COLO829 (cell line): ENCODE measurements around the gene ZBTB45.

Experiments used
- DNase-seq: peaks from one replicate; pipeline ENCODE4 v3.0.0; 2012; ENCODE audit warnings: low spot score

ZBTB45 gene

DNA sequence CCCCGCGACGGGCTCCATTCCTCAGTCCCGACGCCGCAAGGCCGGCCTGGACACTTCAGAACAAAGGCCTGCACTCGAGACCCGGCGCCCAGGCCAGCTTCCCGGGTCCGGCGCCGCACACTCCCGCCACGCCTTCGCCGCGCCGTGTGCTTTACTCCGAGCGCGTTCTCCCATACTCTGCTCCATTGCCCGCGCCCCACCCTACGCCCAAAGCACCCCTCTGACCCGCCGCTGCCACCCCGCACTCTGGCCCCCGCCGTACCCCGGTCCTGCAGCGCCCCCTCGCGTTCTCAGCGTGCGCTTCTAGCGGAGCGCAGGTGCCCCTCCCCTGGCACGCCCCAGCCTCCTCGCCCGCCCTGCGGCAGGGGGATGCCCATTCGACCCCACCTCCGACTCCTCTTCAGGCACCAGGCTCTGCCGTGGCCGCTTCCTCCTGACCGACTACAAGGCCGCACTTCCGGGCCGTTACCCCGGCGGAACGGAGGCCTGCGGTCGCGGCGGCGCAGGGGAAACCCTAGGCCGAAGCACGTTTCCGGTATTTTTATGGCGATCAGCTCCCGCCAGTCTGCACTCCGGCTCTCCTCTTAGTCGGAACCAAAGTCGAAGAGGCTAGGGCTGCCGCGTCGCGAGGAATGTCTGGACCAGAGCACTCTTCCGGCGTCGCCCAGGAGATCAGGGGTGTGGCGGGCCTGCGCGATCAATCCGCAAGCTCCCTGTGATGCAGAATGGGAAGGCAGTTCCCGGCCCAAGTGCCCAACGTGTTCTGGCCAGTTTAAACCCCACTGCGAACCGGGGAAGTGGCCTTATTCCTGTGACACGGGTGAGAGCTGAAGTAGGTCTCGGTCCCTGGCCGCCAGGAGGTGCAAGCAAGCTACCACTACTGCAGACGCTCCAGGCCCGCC is at the start of gene ZBTB45:
Gene ZBTB45 (minus strand): TSS at position 456 of the 902 bp plus-strand sequence. CDS start 2,137 bp downstream, outside the sequence.
- DNase-seq = peak; percentile 94

DNA sequence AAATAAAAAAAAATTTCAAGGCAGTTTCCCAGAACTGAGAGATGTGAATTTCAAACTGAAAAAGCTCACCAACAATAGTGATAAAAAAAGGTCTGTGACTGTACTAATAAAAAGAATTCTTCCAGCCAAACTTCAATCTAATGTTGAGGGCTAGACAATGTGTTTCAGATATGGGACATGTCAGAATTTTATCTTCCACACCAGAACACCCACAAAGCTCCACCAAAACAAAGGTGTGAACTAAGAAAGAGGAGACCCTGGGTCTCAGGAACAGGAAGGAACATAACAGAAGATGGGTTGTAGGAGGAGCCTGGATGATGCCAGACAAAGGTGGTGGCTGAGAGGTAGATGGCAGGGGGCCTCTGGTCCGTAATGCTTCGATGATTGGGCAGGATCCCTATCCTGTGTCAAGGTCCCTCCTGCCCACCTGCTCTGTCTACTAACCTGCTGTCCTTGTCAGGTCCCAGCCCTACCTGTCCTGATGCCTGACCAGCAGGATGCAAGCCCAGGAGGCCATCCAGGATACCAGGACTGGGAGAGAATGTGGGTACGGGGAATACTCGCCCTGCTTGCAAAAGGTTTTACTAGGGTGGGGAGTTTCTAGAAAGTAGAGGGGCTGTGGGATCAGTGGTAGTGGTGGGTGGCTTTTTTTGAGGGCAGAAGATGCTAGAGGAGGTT is 49.0 kb upstream of the ZBTB45 start:
- DNase-seq = no peak

- DNase-seq = no peak
Measured at GRCh38 chr19:58566989-58567388, 47.4 kb upstream of the ZBTB45 start.

GRCh38 chr19:58563823-58564222 is 44.2 kb upstream of the ZBTB45 start:
- no peak for DNase-seq

DNA sequence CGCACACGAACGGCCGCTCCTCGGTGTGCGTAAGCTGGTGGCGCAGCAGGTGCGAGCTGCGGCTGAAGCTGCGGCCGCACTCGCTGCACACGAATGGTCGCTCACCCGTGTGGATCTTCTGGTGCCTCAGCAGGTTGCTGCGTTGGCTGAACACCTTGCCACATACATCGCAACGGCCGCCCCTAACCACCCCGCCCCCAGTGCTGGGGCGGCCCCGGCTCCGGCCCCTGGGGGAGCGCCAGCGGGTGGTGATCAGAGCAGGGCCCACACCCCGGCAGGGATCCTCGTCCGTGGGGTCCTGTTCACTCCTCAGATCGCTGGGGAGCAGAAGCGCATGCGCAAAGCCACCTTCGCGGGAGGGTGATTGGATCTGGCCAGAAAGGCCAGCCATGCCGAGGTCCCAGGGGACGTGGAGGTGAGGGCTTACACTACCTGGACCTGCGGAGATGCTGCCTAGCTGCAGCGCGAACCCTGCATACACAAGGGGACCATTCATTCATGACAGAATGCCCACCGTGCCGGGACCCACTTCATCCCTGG is 43.5 kb upstream of the ZBTB45 start:
- DNase-seq = no peak

DNA sequence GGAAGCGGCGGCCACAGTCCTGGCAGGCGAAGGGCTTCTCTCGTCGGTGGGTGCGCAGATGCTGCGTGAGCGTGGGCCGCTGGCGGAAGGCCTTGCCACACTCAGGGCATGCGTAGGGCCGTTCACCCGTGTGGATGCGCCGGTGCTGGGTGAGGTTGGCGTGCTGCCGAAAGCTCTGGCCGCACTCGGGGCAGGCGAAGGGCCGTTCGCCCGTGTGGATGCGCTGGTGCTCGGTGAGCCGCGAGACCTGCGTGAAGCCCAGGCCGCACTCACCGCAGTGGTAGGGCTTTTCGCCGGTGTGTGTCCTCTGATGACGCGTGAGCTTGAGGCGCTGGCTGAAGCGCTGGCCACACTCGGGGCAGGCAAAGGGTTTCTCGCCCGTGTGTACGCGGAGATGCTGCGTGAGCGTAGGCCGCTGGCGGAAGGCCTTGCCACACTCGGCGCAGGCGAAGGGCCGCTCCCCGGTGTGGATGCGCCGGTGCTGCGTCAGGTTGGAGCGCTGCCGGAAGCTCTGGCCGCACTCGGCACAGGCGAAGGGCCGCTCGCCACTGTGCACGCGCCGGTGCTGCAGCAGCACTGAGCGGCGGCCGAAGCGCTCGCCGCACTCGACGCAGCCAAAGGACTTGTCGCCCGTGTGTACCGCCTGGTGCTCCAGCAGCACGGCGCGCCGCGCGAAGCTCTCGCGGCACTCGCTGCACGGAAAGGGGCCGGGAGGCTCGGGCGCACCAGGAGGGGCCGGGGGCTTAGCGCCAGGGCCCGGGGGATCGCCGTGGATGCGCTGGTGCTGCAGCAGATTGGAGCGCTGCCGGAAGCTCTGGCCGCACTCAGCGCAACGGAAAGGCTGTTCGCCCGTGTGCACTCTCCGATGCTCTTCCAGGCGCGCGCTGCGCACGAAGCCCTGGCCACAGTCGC is 42.8 kb upstream of the ZBTB45 start:
- no peak for DNase-seq

- DNase-seq = no peak
Measured at GRCh38 chr19:58561373-58562121, 41.9 kb upstream of the ZBTB45 start.

DNA sequence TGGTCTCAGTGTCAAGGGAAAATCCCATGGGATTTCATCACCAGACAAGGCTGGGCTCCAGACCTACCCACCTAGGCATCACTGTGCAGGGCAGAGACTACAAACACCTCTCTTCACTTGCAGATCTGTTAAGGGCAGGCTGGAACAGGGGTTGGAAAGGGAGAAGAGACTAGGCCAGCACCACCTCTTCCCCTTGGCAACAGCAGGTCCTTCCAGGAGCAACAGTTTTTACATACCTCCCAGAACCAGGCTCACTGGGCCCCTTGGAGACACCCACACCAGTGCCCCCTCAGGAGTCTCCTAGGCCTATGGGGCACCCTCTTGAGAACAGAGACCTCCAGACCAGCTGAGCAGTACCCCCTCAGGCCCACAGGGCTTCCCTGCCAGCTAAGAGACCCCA is 41.3 kb upstream of the ZBTB45 start:
- no peak for DNase-seq

- no peak for DNase-seq
Measured at GRCh38 chr19:58560007-58560887, 40.6 kb upstream of the ZBTB45 start.

- DNase-seq = peak; percentile 93
Measured at GRCh38 chr19:58559275-58560006, 39.8 kb upstream of the ZBTB45 start.

DNA sequence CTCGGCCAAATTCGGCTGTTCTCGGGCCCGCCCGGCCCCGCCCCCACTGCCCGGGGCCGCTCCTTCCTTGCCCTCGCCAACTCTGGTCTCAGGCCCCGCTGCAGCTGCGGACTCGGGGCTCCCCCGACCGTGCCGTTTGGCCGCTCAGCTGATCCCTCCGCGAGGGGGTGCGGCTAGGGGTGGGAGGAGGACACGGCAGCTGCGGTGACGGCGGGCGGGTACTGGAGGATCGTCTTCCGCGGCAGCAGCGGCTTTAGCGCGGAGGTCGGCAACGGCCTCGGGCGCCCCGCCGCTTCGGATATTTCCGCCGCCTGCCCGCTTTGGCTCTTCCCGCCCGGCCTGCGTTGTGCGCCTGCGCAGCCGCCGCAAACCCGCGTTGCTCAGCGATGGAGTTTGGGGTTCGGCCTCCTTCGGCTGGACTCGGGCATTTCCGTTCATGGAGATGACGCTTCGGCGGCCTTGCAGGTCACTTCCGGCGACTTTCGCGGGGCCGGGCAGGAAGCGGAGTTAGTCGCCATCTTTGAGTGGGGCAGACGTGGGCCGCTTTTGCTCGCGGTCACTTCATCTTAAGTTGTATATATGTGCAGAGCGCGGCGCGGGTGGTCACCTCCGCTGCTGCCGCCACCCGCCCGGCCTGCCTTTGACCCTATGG is 39.1 kb upstream of the ZBTB45 start:
- peak; percentile 99 for DNase-seq

DNA sequence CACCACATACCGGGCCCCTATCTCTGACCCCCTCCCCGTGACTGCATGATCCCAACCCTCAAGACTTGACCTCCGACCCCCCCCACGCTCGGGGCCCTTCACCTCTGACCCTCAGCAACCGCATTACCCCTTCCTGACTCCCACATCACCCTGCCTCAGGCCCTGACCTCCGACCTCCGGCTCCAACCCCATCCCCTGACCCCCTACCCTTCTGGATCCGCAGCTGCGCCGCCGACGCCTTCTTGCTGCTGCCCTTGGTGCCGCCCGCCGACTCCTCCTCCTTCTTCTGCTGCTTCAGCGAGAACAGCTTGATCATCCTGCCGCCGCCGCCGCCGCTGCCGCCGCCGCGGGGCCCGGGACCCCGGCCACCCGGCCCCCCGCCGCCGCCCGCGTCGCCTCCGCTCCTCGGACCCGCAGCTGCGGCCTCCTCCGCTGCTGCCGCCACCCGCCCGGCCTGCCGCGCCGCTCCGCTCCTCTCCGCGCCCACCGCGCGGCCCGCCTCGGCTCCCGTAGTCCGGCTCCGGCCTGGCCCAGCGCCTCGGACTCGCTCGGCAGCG is 38.5 kb upstream of the ZBTB45 start, which contains the start of gene UBE2M:
Gene UBE2M (minus strand): TSS at position 546 of the 557 bp plus-strand sequence. CDS start 230 bp downstream, at position 316.
- peak; percentile 85 for DNase-seq

GRCh38 chr19:58557221-58558065 is 37.8 kb upstream of the ZBTB45 start:
- DNase-seq = no peak

DNA sequence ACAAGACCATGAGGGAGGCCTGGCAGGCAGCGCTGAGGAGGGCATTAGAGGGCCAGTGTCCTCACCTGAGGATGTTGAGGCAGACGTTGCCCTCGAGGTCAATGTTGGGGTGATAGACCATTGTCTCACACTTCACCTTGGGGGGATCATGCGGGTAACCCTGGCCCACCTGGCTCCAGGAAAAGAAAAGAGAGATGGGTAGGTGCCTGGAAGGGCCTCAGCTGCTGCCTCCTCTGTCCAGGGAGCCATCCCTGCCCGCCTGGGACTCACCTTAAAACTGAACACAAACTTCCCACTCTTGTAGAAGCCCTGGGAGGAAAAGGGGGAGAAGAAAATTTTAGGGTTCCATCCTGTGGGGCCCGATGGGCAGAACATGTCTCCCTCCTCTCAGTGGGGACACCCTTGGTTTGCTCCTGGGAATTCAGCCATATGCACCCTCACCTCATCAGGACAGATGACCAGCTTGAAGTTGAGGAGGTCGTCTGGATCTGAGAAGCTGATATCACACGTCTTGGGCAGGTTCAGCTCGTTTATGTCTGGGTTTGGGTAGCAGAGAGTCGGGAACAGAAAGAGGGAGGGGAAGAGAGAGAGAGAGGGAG is 37.1 kb upstream of the ZBTB45 start:
- no peak for DNase-seq

DNA sequence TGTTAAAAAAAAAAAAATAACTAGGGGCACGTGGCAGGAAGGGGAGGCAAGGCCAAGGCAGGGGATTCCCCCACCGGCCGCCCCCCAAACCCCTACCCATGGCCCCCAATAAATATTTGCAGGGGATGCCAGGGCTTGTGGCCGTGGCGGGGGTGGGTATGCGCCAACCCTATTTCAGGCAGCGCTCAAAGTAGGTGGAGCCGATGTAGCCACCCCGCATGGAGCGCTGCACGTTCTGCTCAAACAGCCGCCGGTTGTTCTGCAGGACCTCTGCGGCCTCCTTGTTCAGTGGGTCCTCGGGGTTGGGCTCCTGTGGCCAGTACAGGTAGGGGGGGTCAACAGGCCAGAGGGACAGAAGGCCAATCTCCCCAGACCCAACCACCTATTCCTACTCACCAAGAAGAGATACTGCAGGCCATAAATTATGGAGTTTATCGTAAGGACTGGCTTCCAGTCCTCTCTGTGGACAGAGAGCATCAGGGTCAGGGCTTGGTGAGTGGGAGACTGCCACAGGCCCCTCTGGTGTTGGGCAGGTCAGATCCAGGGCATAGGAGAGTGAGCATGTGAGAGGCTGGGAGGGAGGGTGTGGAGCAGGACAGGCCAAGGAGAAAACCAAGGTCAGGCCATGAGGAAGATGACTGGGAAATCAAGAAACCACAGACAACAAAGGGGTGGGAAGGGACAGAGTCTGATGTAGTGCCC is 36.5 kb upstream of the ZBTB45 start:
- no peak for DNase-seq

GRCh38 chr19:58555369-58555885 is 35.8 kb upstream of the ZBTB45 start:
- no peak for DNase-seq
